Endodermal cell (in vitro differentiated cells): ENCODE measurements around the gene MIPOL1. TPM values are rescaled to one million over a fixed set of nuclear protein-coding genes. Genes with fewer than 3 reads are reported as not detected.
A peak's percentile ranks its signal among the peaks of the same experiment; 100 is the strongest.

Experiments used
- DNase-seq: peaks from one replicate; pipeline ENCODE4 v3.0.0-alpha.2; 2017
- H3K27ac ChIP-seq: 2 replicates; pipeline ENCODE4 v1.5.1; 2013; ENCODE audit warnings: mild to moderate bottlenecking, low read depth, low read length, moderate library complexity
- H3K27me3 ChIP-seq: 2 replicates; pipeline ENCODE4 v1.6.1; 2013; ENCODE audit warnings: mild to moderate bottlenecking, low read length, moderate library complexity; ENCODE audit not compliant: insufficient read depth, control insufficient read depth, poor library complexity, severe bottlenecking
- H3K36me3 ChIP-seq: 2 replicates; pipeline ENCODE4 v1.7.0; 2013; ENCODE audit warnings: mild to moderate bottlenecking, low read length, moderate library complexity; ENCODE audit not compliant: control insufficient read depth, insufficient read depth
- H3K4me1 ChIP-seq: one replicate; pipeline ENCODE4 v1.7.0; 2013; ENCODE audit warnings: low read length; ENCODE audit not compliant: control insufficient read depth, insufficient read depth
- H3K4me3 ChIP-seq: 2 replicates; pipeline ENCODE4 v1.5.1; 2013; ENCODE audit warnings: mild to moderate bottlenecking, low read length, moderate library complexity
- H3K9ac ChIP-seq: 2 replicates; pipeline ENCODE4 v1.6.1; 2013; ENCODE audit warnings: mild to moderate bottlenecking, low read length, moderate library complexity; ENCODE audit not compliant: poor library complexity, severe bottlenecking; ENCODE audit errors: extremely low read depth
- H3K9me3 ChIP-seq: 2 replicates; pipeline ENCODE4 v1.6.1; 2013; ENCODE audit warnings: mild to moderate bottlenecking, low read length, moderate library complexity; ENCODE audit not compliant: control insufficient read depth
- H3K27ac Mint-ChIP-seq: 2 replicates; pipeline ENCODE4 v1.8.0; 2020; ENCODE audit warnings: mixed read lengths
- H3K27me3 Mint-ChIP-seq: 2 replicates; pipeline ENCODE4 v1.8.0; 2021; ENCODE audit warnings: mild to moderate bottlenecking, mixed read lengths; ENCODE audit not compliant: insufficient read depth
- H3K36me3 Mint-ChIP-seq: 2 replicates; pipeline ENCODE4 v1.8.0; 2020; ENCODE audit warnings: low read depth, mixed read lengths
- H3K4me1 Mint-ChIP-seq: 2 replicates; pipeline ENCODE4 v1.8.0; 2020; ENCODE audit warnings: mixed read lengths
- H3K4me3 Mint-ChIP-seq: 2 replicates; pipeline ENCODE4 v1.8.0; 2020; ENCODE audit warnings: mild to moderate bottlenecking, moderate library complexity, mixed read lengths
- H3K9me3 Mint-ChIP-seq: 2 replicates; pipeline ENCODE4 v1.8.0; 2020; ENCODE audit warnings: mild to moderate bottlenecking, mixed read lengths
- WGBS, 2 experiments: methylation state at CpG; one replicate each; pipeline versions ENCODE4 v1.1.5 to v1.1.7; 2013; ENCODE audit warnings: missing lambda C conversion rate in 2 of 2, mixed read lengths in 1 of 2; ENCODE audit not compliant: insufficient coverage in 1 of 2, insufficient read length in 1 of 2; 5-methylcytosine and 5-hydroxymethylcytosine counted together
- total RNA-seq, 2 donors: library from RNA; stranded (reverse); fragmentation: NEBNext Ultra II Directional in 1 of 2; extraction: Animal tissue kit (Norgen Biotek cat#: 25700) in 1 of 2; gene quantifications; 2 replicates in 1 of 2; 3 replicates in 1 of 2; pipeline ENCODE4 v1.2.1, GENCODE V29; 2021
- TF ChIP-seq, protein P1 (sequence below): fragments of 200-600 bp; sonication (generic); conservative IDR thresholded peaks from 2 replicates; pipeline ENCODE4 v1.5.0; 2021; ENCODE audit warnings: antibody characterized with exemption, mild to moderate bottlenecking

Gene MIPOL1
- total RNA-seq, 2 donors from 2014 or later = 22.0 to 28.5 TPM

DNA sequence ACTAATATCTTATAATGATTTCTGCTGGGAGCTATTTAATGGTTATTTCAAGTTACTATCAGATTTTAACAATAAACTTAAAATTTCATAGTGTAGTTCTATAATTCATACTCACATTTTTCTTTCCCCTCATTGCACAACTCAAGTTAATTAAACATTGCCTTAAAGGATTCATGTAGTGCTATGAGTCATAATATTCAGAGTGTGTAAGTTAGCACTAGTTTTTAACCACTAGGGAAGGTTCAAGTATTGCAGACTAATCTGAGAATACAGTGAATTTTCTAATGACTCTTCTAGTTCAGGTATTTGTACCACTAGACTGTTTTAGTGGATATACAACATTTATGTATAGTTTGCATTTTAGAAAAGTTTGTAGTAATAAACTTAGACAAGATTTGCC, 347.4 kb downstream of the MIPOL1 start:
- DNase-seq = no peak
- no peak overlapping the region for H3K27ac Mint-ChIP-seq
- Histone ChIP-seq H3K27me3 (no peaks in the 10 kb centered on the region), H3K4me1 (peaks cover 5% of the 10 kb centered on the region), H3K4me3 (no peak overlapping the region), H3K27ac (no peak overlapping the region), H3K9me3 (no peaks in the 10 kb centered on the region), H3K9ac (no peak overlapping the region), H3K36me3 (no peaks in the 10 kb centered on the region)
- no peak overlapping the region for H3K4me3 Mint-ChIP-seq
- TF ChIP-seq, protein P1, sequence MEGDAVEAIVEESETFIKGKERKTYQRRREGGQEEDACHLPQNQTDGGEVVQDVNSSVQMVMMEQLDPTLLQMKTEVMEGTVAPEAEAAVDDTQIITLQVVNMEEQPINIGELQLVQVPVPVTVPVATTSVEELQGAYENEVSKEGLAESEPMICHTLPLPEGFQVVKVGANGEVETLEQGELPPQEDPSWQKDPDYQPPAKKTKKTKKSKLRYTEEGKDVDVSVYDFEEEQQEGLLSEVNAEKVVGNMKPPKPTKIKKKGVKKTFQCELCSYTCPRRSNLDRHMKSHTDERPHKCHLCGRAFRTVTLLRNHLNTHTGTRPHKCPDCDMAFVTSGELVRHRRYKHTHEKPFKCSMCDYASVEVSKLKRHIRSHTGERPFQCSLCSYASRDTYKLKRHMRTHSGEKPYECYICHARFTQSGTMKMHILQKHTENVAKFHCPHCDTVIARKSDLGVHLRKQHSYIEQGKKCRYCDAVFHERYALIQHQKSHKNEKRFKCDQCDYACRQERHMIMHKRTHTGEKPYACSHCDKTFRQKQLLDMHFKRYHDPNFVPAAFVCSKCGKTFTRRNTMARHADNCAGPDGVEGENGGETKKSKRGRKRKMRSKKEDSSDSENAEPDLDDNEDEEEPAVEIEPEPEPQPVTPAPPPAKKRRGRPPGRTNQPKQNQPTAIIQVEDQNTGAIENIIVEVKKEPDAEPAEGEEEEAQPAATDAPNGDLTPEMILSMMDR = peak; percentile 36
- H3K9me3 Mint-ChIP-seq = no peaks in the 10 kb centered on the region
- H3K36me3 Mint-ChIP-seq = no peaks in the 10 kb centered on the region
- peaks cover 5% of the 10 kb centered on the region for H3K4me1 Mint-ChIP-seq
- no peaks in the 10 kb centered on the region for H3K27me3 Mint-ChIP-seq

DNA sequence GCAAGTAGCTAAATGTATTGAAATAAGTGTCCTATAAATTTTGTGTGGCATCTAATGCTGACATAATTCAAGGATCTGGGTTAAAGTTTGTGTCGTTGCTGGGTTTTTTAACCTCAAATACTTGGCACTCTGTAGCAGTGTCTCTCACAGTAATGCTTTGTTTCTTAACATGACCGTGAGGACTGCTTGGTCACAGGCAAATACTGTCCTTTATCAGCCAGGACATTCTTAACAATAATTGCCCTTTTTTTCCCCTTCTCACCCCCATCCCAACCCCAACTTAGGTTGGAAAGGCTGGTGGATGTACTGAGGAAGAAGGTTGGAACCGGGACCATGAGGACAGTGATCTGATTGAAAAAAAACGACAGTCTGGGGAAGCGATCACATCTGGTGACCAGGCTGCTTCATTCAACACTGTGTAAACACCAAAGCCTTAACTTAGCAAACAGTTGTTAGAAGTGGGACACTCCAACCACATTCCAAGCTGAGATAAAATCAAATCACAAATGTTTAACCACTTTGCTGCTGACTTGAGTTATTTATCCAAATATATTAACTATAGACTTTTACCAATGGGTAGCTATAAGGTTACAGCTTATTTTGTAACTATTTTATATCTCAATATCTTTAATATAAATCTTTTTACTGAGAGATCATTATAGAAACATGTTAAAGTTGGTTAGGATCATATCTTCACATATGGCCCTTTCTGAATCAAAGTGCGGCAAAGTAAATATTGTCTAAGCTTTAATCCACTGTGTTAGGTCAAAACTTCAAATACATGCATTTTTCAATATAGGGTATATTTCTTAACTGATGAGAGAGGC, 349.1 kb downstream of the MIPOL1 start:
- Histone ChIP-seq H3K27ac (no peak overlapping the region), H3K9me3 (no peaks in the 10 kb centered on the region), H3K4me1 (peaks cover 5% of the 10 kb centered on the region), H3K9ac (peak overlapping the region; percentile 50), H3K36me3 (no peaks in the 10 kb centered on the region), H3K27me3 (no peaks in the 10 kb centered on the region), H3K4me3 (peak overlapping the region; percentile 42)
- DNase-seq = peak; percentile 46
- Mint-ChIP-seq H3K36me3 (no peaks in the 10 kb centered on the region), H3K27me3 (no peaks in the 10 kb centered on the region), H3K27ac (peak overlapping the region; percentile 96), H3K9me3 (peaks cover under 1% of the 10 kb centered on the region), H3K4me1 (peaks cover 5% of the 10 kb centered on the region), H3K4me3 (peak overlapping the region; percentile 40)
- TF ChIP-seq, protein P1 = no peak
- WGBS, 2 experiments = 76 to 94% methylated on average over 3 to 6 of the region's 6 CpGs

DNA sequence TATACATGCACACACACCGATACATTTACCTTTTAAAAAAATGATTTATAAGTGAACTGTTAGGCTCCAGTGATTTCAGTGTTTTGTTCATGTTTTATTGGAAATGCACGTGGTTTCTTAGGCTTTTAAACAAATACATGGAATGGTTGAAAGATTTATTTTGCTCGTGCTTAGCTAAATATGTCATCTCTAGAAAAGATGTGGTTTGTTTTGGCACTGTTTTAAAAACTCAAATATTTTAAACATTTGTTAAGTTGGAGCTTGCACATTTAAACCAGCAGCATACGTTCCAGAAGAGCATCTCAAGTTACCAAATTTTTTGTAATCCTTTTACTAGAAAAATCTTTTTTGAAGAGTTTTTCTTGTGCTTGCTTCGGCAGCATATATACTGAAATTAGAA, 352.8 kb downstream of the MIPOL1 start:
- no peak overlapping the region for H3K4me3 Mint-ChIP-seq
- 88 to 89% methylated on average over 1 to 3 of the region's 5 CpGs for WGBS, 2 experiments
- H3K36me3 Mint-ChIP-seq = peaks cover 8% of the 10 kb centered on the region
- peaks cover 5% of the 10 kb centered on the region for H3K4me1 Mint-ChIP-seq
- Histone ChIP-seq H3K4me1 (peaks cover 5% of the 10 kb centered on the region), H3K9ac (no peak overlapping the region), H3K27ac (no peak overlapping the region), H3K4me3 (no peak overlapping the region), H3K36me3 (no peaks in the 10 kb centered on the region), H3K27me3 (no peaks in the 10 kb centered on the region), H3K9me3 (peaks cover 24% of the 10 kb centered on the region)
- H3K27ac Mint-ChIP-seq = no peak overlapping the region
- H3K9me3 Mint-ChIP-seq = peaks cover 23% of the 10 kb centered on the region
- H3K27me3 Mint-ChIP-seq = no peaks in the 10 kb centered on the region
- TF ChIP-seq, protein P1 = no peak
- DNase-seq = no peak
